ENCODE measurements around the gene TEX48. TPM values are rescaled to one million over a fixed set of nuclear protein-coding genes. Genes with fewer than 3 reads are reported as not detected.

Gene TEX48
- total RNA-seq, 1 experiment from 2014 or later: not detected

DNA sequence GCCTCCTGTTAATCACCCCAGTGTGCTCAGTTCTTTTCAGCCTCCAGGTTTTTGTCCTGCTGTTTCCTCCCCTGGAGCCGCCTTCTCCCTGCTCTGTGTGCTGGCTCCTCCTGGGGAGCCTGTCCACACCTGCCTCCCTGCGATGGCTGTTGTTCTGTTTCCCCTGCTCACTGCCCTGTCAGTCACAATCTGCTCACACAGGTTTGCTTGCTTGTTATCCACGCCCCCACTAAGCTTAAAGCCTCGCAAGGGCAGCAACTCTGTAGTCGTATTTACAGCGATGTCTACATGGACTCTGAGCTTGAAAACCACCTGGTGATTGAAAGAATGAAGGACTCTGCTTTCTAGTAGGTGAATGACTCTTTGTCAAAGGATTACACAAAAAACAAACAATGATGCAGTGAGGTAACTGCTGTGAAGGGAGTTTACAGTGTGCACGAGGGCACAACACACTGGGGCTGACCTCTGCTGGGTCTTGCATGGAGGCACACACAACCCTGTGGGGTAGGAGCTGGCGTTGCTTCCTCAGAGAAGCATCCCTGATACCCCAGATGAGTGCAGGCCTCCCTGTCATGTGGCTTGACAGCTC, 39.6 kb upstream of the TEX48 start:
- Histone ChIP-seq H2AFZ (ENCODE audit: low read length) (no peak overlapping the region), H3K27ac (ENCODE audit: low read length) (no peak overlapping the region), H3K9me2 (replicated peaks; ENCODE audit: insufficient read depth, low read length) (no peaks in the 10 kb centered on the region), H3K9ac (ENCODE audit: low read length) (no peak overlapping the region), H3K79me2 (ENCODE audit: low read length) (no peaks in the 10 kb centered on the region), H3K36me3 (ENCODE audit: insufficient read depth, low read length) (no peaks in the 10 kb centered on the region), H3K4me3 (ENCODE audit: low read length) (no peak overlapping the region), H4K20me1 (ENCODE audit: insufficient read depth, low read depth, low read length) (no peaks in the 10 kb centered on the region), H3K4me2 (ENCODE audit: low read depth, low read length, poor library complexity, severe bottlenecking) (no peak overlapping the region), H3K9me3 (ENCODE audit: low read length) (no peaks in the 10 kb centered on the region), H3K27me3 (ENCODE audit: low read length) (no peaks in the 10 kb centered on the region), H3K4me1 (ENCODE audit: low read length) (peaks cover 26% of the 10 kb centered on the region)
- DNase-seq: no peak

GRCh38 chr9:114720086-114720676, 38.2 kb upstream of the TEX48 start:
- Histone ChIP-seq H3K79me2 (ENCODE audit: low read length) (no peaks in the 10 kb centered on the region), H3K27me3 (ENCODE audit: low read length) (no peaks in the 10 kb centered on the region), H3K9me3 (ENCODE audit: low read length) (no peaks in the 10 kb centered on the region), H4K20me1 (ENCODE audit: insufficient read depth, low read depth, low read length) (no peaks in the 10 kb centered on the region), H2AFZ (ENCODE audit: low read length) (no peak overlapping the region), H3K4me1 (ENCODE audit: low read length) (peaks cover 11% of the 10 kb centered on the region), H3K4me2 (ENCODE audit: low read depth, low read length, poor library complexity, severe bottlenecking) (no peak overlapping the region), H3K9ac (ENCODE audit: low read length) (no peak overlapping the region), H3K9me2 (replicated peaks; ENCODE audit: insufficient read depth, low read length) (no peaks in the 10 kb centered on the region), H3K27ac (ENCODE audit: low read length) (no peak overlapping the region), H3K36me3 (ENCODE audit: insufficient read depth, low read length) (no peaks in the 10 kb centered on the region), H3K4me3 (ENCODE audit: low read length) (no peak overlapping the region)
- no peak for DNase-seq

- H2AFZ ChIP-seq (ENCODE audit: low read length): no peak overlapping the region
- DNase-seq: no peak
- no peaks in the 10 kb centered on the region for H3K36me3 ChIP-seq (ENCODE audit: insufficient read depth, low read length)
- H3K79me2 ChIP-seq (ENCODE audit: low read length): no peaks in the 10 kb centered on the region
- no peaks in the 10 kb centered on the region for H3K9me2 ChIP-seq (replicated peaks; ENCODE audit: insufficient read depth, low read length)
- no peaks in the 10 kb centered on the region for H3K27me3 ChIP-seq (ENCODE audit: low read length)
- H4K20me1 ChIP-seq (ENCODE audit: insufficient read depth, low read depth, low read length): no peaks in the 10 kb centered on the region
- H3K4me2 ChIP-seq (ENCODE audit: low read depth, low read length, poor library complexity, severe bottlenecking): no peak overlapping the region
- H3K9ac ChIP-seq (ENCODE audit: low read length): no peak overlapping the region
- H3K9me3 ChIP-seq (ENCODE audit: low read length): no peaks in the 10 kb centered on the region
- no peak overlapping the region for H3K27ac ChIP-seq (ENCODE audit: low read length)
- no peak overlapping the region for H3K4me3 ChIP-seq (ENCODE audit: low read length)
- H3K4me1 ChIP-seq (ENCODE audit: low read length): peaks cover 11% of the 10 kb centered on the region
These were observed 37.3 kb upstream of the TEX48 start for GRCh38 chr9:114719290-114719689.

DNA sequence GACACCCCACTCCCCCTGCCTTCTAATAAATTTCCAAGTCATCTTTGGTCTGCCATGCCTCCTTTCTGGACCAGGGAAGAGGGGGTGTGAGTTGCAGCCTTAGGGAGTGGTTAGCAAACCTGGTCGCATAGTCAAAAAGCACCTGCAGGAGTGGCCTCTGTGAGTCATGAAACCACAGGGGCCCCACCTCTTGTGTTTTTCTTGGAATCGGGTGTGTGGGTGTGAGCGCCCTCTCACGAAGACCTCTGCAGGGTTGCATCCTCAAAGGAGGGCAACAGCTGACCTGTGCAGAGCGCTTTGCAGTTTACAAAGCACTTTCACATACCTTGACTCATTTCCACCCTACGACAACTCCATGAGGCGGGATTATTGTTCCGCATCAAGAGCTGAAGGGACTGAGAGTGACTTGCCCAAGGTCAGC, 36.8 kb upstream of the TEX48 start:
- no peaks in the 10 kb centered on the region for H3K36me3 ChIP-seq (ENCODE audit: insufficient read depth, low read length)
- H3K4me3 ChIP-seq (ENCODE audit: low read length): no peak overlapping the region
- no peaks in the 10 kb centered on the region for H3K27me3 ChIP-seq (ENCODE audit: low read length)
- no peak overlapping the region for H2AFZ ChIP-seq (ENCODE audit: low read length)
- peaks cover 11% of the 10 kb centered on the region for H3K4me1 ChIP-seq (ENCODE audit: low read length)
- H3K79me2 ChIP-seq (ENCODE audit: low read length): no peaks in the 10 kb centered on the region
- H4K20me1 ChIP-seq (ENCODE audit: insufficient read depth, low read depth, low read length): no peaks in the 10 kb centered on the region
- DNase-seq: no peak
- H3K9ac ChIP-seq (ENCODE audit: low read length): no peak overlapping the region
- H3K9me2 ChIP-seq (replicated peaks; ENCODE audit: insufficient read depth, low read length): no peaks in the 10 kb centered on the region
- H3K9me3 ChIP-seq (ENCODE audit: low read length): no peaks in the 10 kb centered on the region
- H3K4me2 ChIP-seq (ENCODE audit: low read depth, low read length, poor library complexity, severe bottlenecking): no peak overlapping the region
- H3K27ac ChIP-seq (ENCODE audit: low read length): no peak overlapping the region

DNA sequence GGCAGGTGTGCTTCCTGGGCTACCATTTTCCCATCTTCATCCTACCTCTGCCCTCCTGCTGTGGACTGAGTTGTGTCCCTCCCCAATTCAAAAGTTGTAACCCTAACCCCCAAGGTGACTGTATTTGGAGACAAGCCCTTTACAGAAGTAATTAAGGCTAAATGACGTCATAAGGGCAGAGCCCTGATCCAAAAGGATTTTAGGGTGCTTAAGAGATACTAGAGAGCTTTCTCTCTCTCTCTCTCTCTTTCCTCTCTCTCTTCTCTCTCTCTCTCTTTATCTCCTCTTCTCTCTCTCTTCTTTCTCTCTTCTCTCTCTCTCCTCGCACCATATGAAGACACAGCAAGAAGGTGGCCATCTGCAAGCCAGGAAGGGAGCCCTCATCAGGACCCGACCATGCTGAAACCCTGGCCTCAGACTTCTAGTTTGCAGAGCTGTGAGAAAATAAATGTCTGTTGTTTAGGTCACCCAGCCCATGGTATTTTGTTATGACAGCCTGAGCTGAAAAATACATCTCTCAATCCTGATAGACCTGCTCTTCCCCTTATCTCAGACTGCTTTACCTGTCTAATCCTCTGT, 36.0 kb upstream of the TEX48 start:
- no peak overlapping the region for H3K9ac ChIP-seq (ENCODE audit: low read length)
- H3K4me3 ChIP-seq (ENCODE audit: low read length): no peak overlapping the region
- H3K9me2 ChIP-seq (replicated peaks; ENCODE audit: insufficient read depth, low read length): no peaks in the 10 kb centered on the region
- peaks cover 10% of the 10 kb centered on the region for H3K4me1 ChIP-seq (ENCODE audit: low read length)
- H3K27ac ChIP-seq (ENCODE audit: low read length): no peak overlapping the region
- no peaks in the 10 kb centered on the region for H3K79me2 ChIP-seq (ENCODE audit: low read length)
- no peak overlapping the region for H2AFZ ChIP-seq (ENCODE audit: low read length)
- H4K20me1 ChIP-seq (ENCODE audit: insufficient read depth, low read depth, low read length): no peaks in the 10 kb centered on the region
- no peaks in the 10 kb centered on the region for H3K36me3 ChIP-seq (ENCODE audit: insufficient read depth, low read length)
- no peaks in the 10 kb centered on the region for H3K9me3 ChIP-seq (ENCODE audit: low read length)
- H3K4me2 ChIP-seq (ENCODE audit: low read depth, low read length, poor library complexity, severe bottlenecking): no peak overlapping the region
- H3K27me3 ChIP-seq (ENCODE audit: low read length): no peaks in the 10 kb centered on the region
- no peak for DNase-seq

DNA sequence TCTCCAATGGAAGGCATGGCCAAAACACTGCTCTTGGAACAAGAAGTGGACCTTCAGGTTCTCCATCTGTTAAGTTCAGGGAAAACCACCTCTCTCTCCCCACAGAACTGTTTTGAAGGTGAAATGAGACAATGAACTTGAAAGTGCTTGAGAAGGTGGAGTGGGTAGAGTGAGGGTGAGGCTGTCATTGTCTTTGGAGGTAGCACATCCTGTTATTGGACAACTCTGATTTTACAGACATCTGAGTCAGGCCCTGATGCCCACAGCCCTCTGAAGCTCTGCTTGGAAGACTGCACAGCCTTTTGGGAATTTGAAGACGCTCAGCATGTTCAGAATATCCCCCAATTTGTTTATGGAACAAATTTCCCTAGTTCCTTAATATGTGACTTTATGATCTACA, 27.6 kb upstream of the TEX48 start:
- no peaks in the 10 kb centered on the region for H3K27me3 ChIP-seq (ENCODE audit: low read length)
- DNase-seq: no peak
- no peak overlapping the region for H2AFZ ChIP-seq (ENCODE audit: low read length)
- no peak overlapping the region for H3K4me2 ChIP-seq (ENCODE audit: low read depth, low read length, poor library complexity, severe bottlenecking)
- no peak overlapping the region for H3K27ac ChIP-seq (ENCODE audit: low read length)
- no peaks in the 10 kb centered on the region for H3K9me2 ChIP-seq (replicated peaks; ENCODE audit: insufficient read depth, low read length)
- no peaks in the 10 kb centered on the region for H3K36me3 ChIP-seq (ENCODE audit: insufficient read depth, low read length)
- no peaks in the 10 kb centered on the region for H3K4me1 ChIP-seq (ENCODE audit: low read length)
- H3K4me3 ChIP-seq (ENCODE audit: low read length): no peak overlapping the region
- H4K20me1 ChIP-seq (ENCODE audit: insufficient read depth, low read depth, low read length): no peaks in the 10 kb centered on the region
- no peaks in the 10 kb centered on the region for H3K79me2 ChIP-seq (ENCODE audit: low read length)
- H3K9me3 ChIP-seq (ENCODE audit: low read length): no peaks in the 10 kb centered on the region
- H3K9ac ChIP-seq (ENCODE audit: low read length): no peak overlapping the region

- H3K9ac ChIP-seq (ENCODE audit: low read length): no peak overlapping the region
- H3K9me3 ChIP-seq (ENCODE audit: low read length): no peaks in the 10 kb centered on the region
- H2AFZ ChIP-seq (ENCODE audit: low read length): no peak overlapping the region
- H3K27me3 ChIP-seq (ENCODE audit: low read length): no peaks in the 10 kb centered on the region
- H3K79me2 ChIP-seq (ENCODE audit: low read length): no peaks in the 10 kb centered on the region
- no peak overlapping the region for H3K4me2 ChIP-seq (ENCODE audit: low read depth, low read length, poor library complexity, severe bottlenecking)
- DNase-seq: no peak
- H4K20me1 ChIP-seq (ENCODE audit: insufficient read depth, low read depth, low read length): no peaks in the 10 kb centered on the region
- no peaks in the 10 kb centered on the region for H3K36me3 ChIP-seq (ENCODE audit: insufficient read depth, low read length)
- no peak overlapping the region for H3K27ac ChIP-seq (ENCODE audit: low read length)
- no peaks in the 10 kb centered on the region for H3K4me1 ChIP-seq (ENCODE audit: low read length)
- no peak overlapping the region for H3K4me3 ChIP-seq (ENCODE audit: low read length)
- no peaks in the 10 kb centered on the region for H3K9me2 ChIP-seq (replicated peaks; ENCODE audit: insufficient read depth, low read length)
These were observed 24.7 kb upstream of the TEX48 start for GRCh38 chr9:114706711-114707110.

DNA sequence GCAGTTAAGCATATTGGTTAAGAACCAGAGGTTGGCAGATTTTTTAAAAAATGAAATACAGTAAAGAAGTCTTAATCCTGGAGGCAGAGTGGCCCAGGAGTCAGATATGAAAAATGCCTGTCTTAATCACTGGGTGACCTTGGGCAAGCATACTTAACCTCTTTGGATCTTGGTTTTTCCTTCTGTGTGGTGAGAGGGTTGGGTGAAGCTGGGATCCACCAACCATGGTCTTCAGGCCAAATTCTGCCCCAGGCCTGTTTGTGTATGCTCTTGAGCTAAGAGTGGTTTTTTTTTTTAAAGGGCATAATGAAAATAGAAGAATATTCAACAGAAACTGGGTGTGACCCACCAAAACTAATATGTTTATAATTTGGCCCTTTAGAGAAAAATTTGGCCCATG, 20.0 kb upstream of the TEX48 start:
- Histone ChIP-seq H3K4me1 (ENCODE audit: low read length) (no peaks in the 10 kb centered on the region), H3K4me2 (ENCODE audit: low read depth, low read length, poor library complexity, severe bottlenecking) (no peak overlapping the region), H3K9me2 (replicated peaks; ENCODE audit: insufficient read depth, low read length) (no peaks in the 10 kb centered on the region), H3K27me3 (ENCODE audit: low read length) (no peaks in the 10 kb centered on the region), H3K27ac (ENCODE audit: low read length) (no peak overlapping the region), H3K4me3 (ENCODE audit: low read length) (no peak overlapping the region), H3K79me2 (ENCODE audit: low read length) (no peaks in the 10 kb centered on the region), H3K9me3 (ENCODE audit: low read length) (no peaks in the 10 kb centered on the region), H2AFZ (ENCODE audit: low read length) (no peak overlapping the region), H3K36me3 (ENCODE audit: insufficient read depth, low read length) (no peaks in the 10 kb centered on the region), H4K20me1 (ENCODE audit: insufficient read depth, low read depth, low read length) (no peaks in the 10 kb centered on the region), H3K9ac (ENCODE audit: low read length) (no peak overlapping the region)
- no peak for DNase-seq
